ENCODE data around the gene HIPK4. TPM values are rescaled to one million over a fixed set of nuclear protein-coding genes. Genes with fewer than 3 reads are reported as not detected.
A peak's percentile ranks its signal among the peaks of the same experiment; 100 is the strongest.

HIPK4 gene
- total and polyA plus RNA-seq, 9 of the 15 experiments (the other 6 are each of a cell fraction or from before 2014, with no cell fraction given), result 0.06 to 0.09 TPM; not detected in 7

- TF ChIP-seq DEAF1 (CRISPR knock-in tag; IDR thresholded peaks at IDR 0.05) (no peak), SRSF3 (IDR thresholded peaks at IDR 0.05; ENCODE audit: insufficient read depth, low read length) (no peak), SMARCA4 (IDR thresholded peaks at IDR 0.05) (no peak), NONO (IDR thresholded peaks at IDR 0.05; ENCODE audit: low read depth in 2 of 2, low read length in 1 of 2) (no peak), MITF (IDR thresholded peaks at IDR 0.05) (peak; percentile 95), ZNF507 (tag; conservative IDR thresholded peaks at IDR 0.05) (no peak), MAZ (CRISPR knock-in tag; conservative IDR thresholded peaks at IDR 0.05 in 1 of 2, IDR thresholded peaks at IDR 0.05 in 1 of 2) (peak; percentile 85 to 97; a peak in 3 of 4 replicates), ZBTB34 (CRISPR knock-in tag; IDR thresholded peaks at IDR 0.05) (no peak), PCBP1 (IDR thresholded peaks at IDR 0.05; ENCODE audit: low read depth, low read length, poor library complexity, severe bottlenecking) (peak; percentile 34), ZNF592 (IDR thresholded peaks at IDR 0.05) (no peak), HDAC6 (IDR thresholded peaks at IDR 0.05; ENCODE audit: low read depth, low read length) (no peak), LCOR (CRISPR knock-in tag; IDR thresholded peaks at IDR 0.05) (0 out of 2 replicates have a peak, but pooled peaks have one; percentile 38)
These were observed 41.7 kb downstream of the HIPK4 start, which contains the start of the genes C19orf47 and PLD3 (continued) for GRCh38 chr19:40348125-40348913.

All from K562 (cell line).